DND-41 (cell line): ENCODE measurements around the gene ZFP36.

ENCODE experiments used
- ATAC-seq: fragments of 200-7000 bp; cut with Tn5 transposase; 3 replicates; pipeline ENCODE4 v1.9.1; 2021; ENCODE audit warnings: low read depth; ENCODE audit not compliant: insufficient read depth
- DNase-seq: peaks from one replicate; pipeline ENCODE4 v3.0.0-alpha.2; 2020
- H2AFZ ChIP-seq: 2 replicates; pipeline ENCODE4 v1.6.0; 2012; ENCODE audit warnings: low read depth, low read length
- H3K27ac ChIP-seq: 2 replicates; pipeline ENCODE4 v1.5.1; 2012; ENCODE audit warnings: low read length, inconsistent platforms
- H3K27me3 ChIP-seq: fragments of 200-600 bp; sonication (generic); 2 replicates; pipeline ENCODE4 v1.6.0; 2012; ENCODE audit warnings: low read length, mild to moderate bottlenecking, inconsistent platforms; ENCODE audit not compliant: insufficient read depth, poor library complexity
- H3K36me3 ChIP-seq: 2 replicates; pipeline ENCODE4 v1.5.1; 2012; ENCODE audit warnings: low read length, inconsistent platforms; ENCODE audit not compliant: insufficient read depth
- H3K4me1 ChIP-seq: 2 replicates; pipeline ENCODE4 v1.5.1; 2012; ENCODE audit warnings: mild to moderate bottlenecking, low read length; ENCODE audit not compliant: insufficient read depth
- H3K4me2 ChIP-seq: 2 replicates; pipeline ENCODE4 v1.6.0; 2012; ENCODE audit warnings: mild to moderate bottlenecking, moderate library complexity, low read length, inconsistent platforms; ENCODE audit not compliant: insufficient read depth
- H3K4me3 ChIP-seq, 2 experiments: fragments of 200-600 bp in 1 of 2; shearing (Covaris generic) in 1 of 2; 2 replicates each; pipeline ENCODE4 v1.5.1; 2012 to 2016; ENCODE audit warnings: inconsistent platforms in 2 of 2, low read length in 2 of 2, mild to moderate bottlenecking in 2 of 2, low read depth in 1 of 2, moderate library complexity in 1 of 2
- H3K79me2 ChIP-seq: 2 replicates; pipeline ENCODE4 v1.6.0; 2012; ENCODE audit warnings: low read length, inconsistent platforms; ENCODE audit not compliant: insufficient read depth
- H3K9ac ChIP-seq: 2 replicates; pipeline ENCODE4 v1.6.0; 2012; ENCODE audit warnings: low read depth, mild to moderate bottlenecking, inconsistent platforms, low read length, moderate library complexity
- H3K9me3 ChIP-seq: 2 replicates; pipeline ENCODE4 v1.5.1; 2012; ENCODE audit warnings: low read length, moderate library complexity, mild to moderate bottlenecking, inconsistent platforms; ENCODE audit not compliant: insufficient read depth, severe bottlenecking
- H4K20me1 ChIP-seq: 2 replicates; pipeline ENCODE4 v1.6.0; 2012; ENCODE audit warnings: low read length; ENCODE audit not compliant: insufficient read depth
- EZH2 ChIP-seq: IDR thresholded peaks from 3 replicates; pipeline ENCODE4 v1.6.1; 2012; ENCODE audit warnings: borderline replicate concordance, low read depth, mild to moderate bottlenecking, moderate library complexity, low read length, inconsistent platforms; ENCODE audit not compliant: severe bottlenecking
- TF ChIP-seq, protein P1 (sequence below): IDR thresholded peaks from 2 replicates; pipeline ENCODE4 v1.5.1; 2012; ENCODE audit warnings: borderline replicate concordance, low read length, moderate library complexity, mild to moderate bottlenecking; ENCODE audit not compliant: poor library complexity, severe bottlenecking; ENCODE audit errors: extremely low read depth

The ZFP36 gene

GRCh38 chr19:39434123-39435076 is 27.8 kb downstream of the ZFP36 start:
- no peaks in the 10 kb centered on the region for H3K27me3 ChIP-seq
- H3K27ac ChIP-seq, result peak overlapping the region; percentile 93
- peaks cover 32% of the 10 kb centered on the region for H3K79me2 ChIP-seq
- H3K4me2 ChIP-seq, result peak overlapping the region; percentile 93
- peak overlapping the region; percentile 87 to 98; a peak in 3 of 4 replicates for H3K4me3 ChIP-seq
- peak overlapping the region; percentile 85 for H3K9ac ChIP-seq
- peaks cover 30% of the 10 kb centered on the region for H4K20me1 ChIP-seq
- ATAC-seq (no peak), DNase-seq (no peak)
- peaks cover 27% of the 10 kb centered on the region for H3K4me1 ChIP-seq
- TF ChIP-seq, protein P1, sequence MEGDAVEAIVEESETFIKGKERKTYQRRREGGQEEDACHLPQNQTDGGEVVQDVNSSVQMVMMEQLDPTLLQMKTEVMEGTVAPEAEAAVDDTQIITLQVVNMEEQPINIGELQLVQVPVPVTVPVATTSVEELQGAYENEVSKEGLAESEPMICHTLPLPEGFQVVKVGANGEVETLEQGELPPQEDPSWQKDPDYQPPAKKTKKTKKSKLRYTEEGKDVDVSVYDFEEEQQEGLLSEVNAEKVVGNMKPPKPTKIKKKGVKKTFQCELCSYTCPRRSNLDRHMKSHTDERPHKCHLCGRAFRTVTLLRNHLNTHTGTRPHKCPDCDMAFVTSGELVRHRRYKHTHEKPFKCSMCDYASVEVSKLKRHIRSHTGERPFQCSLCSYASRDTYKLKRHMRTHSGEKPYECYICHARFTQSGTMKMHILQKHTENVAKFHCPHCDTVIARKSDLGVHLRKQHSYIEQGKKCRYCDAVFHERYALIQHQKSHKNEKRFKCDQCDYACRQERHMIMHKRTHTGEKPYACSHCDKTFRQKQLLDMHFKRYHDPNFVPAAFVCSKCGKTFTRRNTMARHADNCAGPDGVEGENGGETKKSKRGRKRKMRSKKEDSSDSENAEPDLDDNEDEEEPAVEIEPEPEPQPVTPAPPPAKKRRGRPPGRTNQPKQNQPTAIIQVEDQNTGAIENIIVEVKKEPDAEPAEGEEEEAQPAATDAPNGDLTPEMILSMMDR, result no peak
- no peak for TF ChIP-seq EZH2
- peaks cover 35% of the 10 kb centered on the region for H3K36me3 ChIP-seq
- no peaks in the 10 kb centered on the region for H3K9me3 ChIP-seq
- no peak overlapping the region for H2AFZ ChIP-seq

GRCh38 chr19:39435499-39436349 is 29.1 kb downstream of the ZFP36 start, which contains the start of gene RPS16:
Gene RPS16 (minus strand): TSS chr19:39435949. CDS start chr19:39435895, 54 bp downstream.
- H3K79me2 ChIP-seq, result peaks cover 32% of the 10 kb centered on the region
- ATAC-seq, result peak; percentile 93
- H3K4me1 ChIP-seq, result peaks cover 32% of the 10 kb centered on the region
- peak within 1 kb of the TSS; percentile 85 for H3K9ac ChIP-seq
- H4K20me1 ChIP-seq, result peaks cover 30% of the 10 kb centered on the region
- H2AFZ ChIP-seq, result peak within 1 kb of the TSS; percentile 78
- no peaks in the 10 kb centered on the region for H3K9me3 ChIP-seq
- peak within 1 kb of the TSS; percentile 95 for H3K27ac ChIP-seq
- peak within 1 kb of the TSS; percentile 87 to 98 for H3K4me3 ChIP-seq
- peak; percentile 99 for DNase-seq
- peak within 1 kb of the TSS; percentile 93 for H3K4me2 ChIP-seq
- no peaks in the 10 kb centered on the region for H3K27me3 ChIP-seq
- no peak for TF ChIP-seq EZH2
- TF ChIP-seq, protein P1, result peak; percentile 1
- peaks cover 35% of the 10 kb centered on the region for H3K36me3 ChIP-seq

GRCh38 chr19:39436350-39436716 is 29.7 kb downstream of the ZFP36 start:
- H3K4me1 ChIP-seq, result peaks cover 38% of the 10 kb centered on the region
- no peaks in the 10 kb centered on the region for H3K9me3 ChIP-seq
- H4K20me1 ChIP-seq, result peaks cover 30% of the 10 kb centered on the region
- H3K27me3 ChIP-seq, result no peaks in the 10 kb centered on the region
- H3K79me2 ChIP-seq, result peaks cover 32% of the 10 kb centered on the region
- peak overlapping the region; percentile 93 for H3K4me2 ChIP-seq
- ATAC-seq, result no peak
- DNase-seq, result no peak
- TF ChIP-seq, protein P1, result no peak
- TF ChIP-seq EZH2, result no peak
- peak overlapping the region; percentile 95 for H3K27ac ChIP-seq
- H3K9ac ChIP-seq, result peak overlapping the region; percentile 85
- peaks cover 35% of the 10 kb centered on the region for H3K36me3 ChIP-seq
- H2AFZ ChIP-seq, result peak overlapping the region; percentile 78
- peak overlapping the region; percentile 83 to 87 for H3K4me3 ChIP-seq
